GM23338 (cell line): Measurements from ENCODE around the gene NHS.

ENCODE experiments used
- EZH2 ChIP-seq: fragments of 200-600 bp; sonication (generic); IDR thresholded peaks from one replicate; pipeline ENCODE4 v1.8.0; 2017; ENCODE audit warnings: antibody characterized with exemption, mild to moderate bottlenecking, low read depth; ENCODE audit not compliant: unreplicated experiment
- EZH2phosphoT487 ChIP-seq: fragments of 200-600 bp; sonication (generic); IDR thresholded peaks from one replicate; pipeline ENCODE4 v1.8.1; 2018; ENCODE audit warnings: antibody characterized with exemption; ENCODE audit not compliant: unreplicated experiment
- TF ChIP-seq, protein P1 (sequence below), 2 experiments: fragments of 200-600 bp in 1 of 2; sonication (generic) in 1 of 2; conservative IDR thresholded peaks; 2 replicates each; pipeline versions ENCODE4 v1.5.1 to v1.6.1; 2016 to 2017; ENCODE audit warnings: antibody characterized with exemption in 2 of 2, low read depth in 2 of 2, mild to moderate bottlenecking in 2 of 2, moderate library complexity in 1 of 2

DNA sequence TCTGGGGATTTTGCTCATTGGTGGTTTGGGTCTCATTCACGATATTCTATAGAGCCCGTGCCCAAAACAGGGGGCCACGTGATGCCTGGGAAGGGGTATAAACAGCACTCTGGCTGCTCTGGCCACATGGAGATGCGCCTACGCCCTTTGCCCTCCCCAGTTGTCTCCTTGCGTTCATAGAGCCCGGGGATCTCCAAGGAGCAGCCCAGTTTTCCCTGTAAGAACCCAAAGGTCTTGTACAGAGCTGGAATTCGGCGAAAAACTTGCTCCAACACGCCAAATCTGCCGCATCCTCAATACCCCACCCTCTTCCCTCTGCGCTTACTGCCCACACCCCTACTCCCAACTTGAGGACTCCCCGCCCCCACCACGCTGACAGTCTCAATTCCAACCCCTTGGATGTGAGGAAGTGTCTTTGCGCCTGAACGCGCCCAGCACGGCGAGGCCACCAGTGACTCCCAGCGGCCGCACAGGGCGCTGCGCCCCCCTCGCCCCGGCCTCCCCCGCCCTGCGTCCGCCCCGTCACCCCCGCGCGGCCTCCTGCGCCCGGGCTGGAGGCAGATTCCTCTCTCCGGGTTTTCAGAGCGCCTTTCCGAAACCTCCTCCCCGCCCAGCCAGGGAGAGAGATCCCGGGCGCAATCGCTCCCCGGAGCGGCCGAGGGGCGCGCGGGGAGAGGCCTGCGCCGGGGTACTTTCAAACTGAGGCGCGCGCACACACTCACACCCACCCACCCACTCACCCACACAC lies at the start of gene NHS:
- TF ChIP-seq EZH2 (no peak), EZH2phosphoT487 (no peak)
- TF ChIP-seq, protein P1, sequence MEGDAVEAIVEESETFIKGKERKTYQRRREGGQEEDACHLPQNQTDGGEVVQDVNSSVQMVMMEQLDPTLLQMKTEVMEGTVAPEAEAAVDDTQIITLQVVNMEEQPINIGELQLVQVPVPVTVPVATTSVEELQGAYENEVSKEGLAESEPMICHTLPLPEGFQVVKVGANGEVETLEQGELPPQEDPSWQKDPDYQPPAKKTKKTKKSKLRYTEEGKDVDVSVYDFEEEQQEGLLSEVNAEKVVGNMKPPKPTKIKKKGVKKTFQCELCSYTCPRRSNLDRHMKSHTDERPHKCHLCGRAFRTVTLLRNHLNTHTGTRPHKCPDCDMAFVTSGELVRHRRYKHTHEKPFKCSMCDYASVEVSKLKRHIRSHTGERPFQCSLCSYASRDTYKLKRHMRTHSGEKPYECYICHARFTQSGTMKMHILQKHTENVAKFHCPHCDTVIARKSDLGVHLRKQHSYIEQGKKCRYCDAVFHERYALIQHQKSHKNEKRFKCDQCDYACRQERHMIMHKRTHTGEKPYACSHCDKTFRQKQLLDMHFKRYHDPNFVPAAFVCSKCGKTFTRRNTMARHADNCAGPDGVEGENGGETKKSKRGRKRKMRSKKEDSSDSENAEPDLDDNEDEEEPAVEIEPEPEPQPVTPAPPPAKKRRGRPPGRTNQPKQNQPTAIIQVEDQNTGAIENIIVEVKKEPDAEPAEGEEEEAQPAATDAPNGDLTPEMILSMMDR (conservative IDR thresholded peaks at IDR 0.05; ENCODE audit: low read depth in 2 of 2) = peak; percentile 33 to 56; a peak in 3 of 4 replicates
